Vagina (tissue), 2 donors: ENCODE measurements around the gene FNDC11. TPM values are rescaled to one million over a fixed set of nuclear protein-coding genes. Genes with fewer than 3 reads are reported as not detected.
"Not testable (repeated sequence)": the region's sequence is repeated elsewhere in the genome, so short reads cannot be mapped to it uniquely, and the experiment has no call there.

ENCODE experiments used
- DNase-seq, 2 donors: peaks; one replicate each; pipeline ENCODE4 v3.0.0-alpha.2; 2017; ENCODE audit errors: extremely low spot score in 2 of 2
- H3K27ac ChIP-seq: fragments of 200-600 bp; sonication (generic); one replicate; pipeline ENCODE4 v1.5.1; 2019
- H3K27me3 ChIP-seq: fragments of 200-600 bp; sonication (generic); one replicate; pipeline ENCODE4 v1.5.1; 2019
- H3K36me3 ChIP-seq, 2 donors: fragments of 200-600 bp; sonication (generic); one replicate each; pipeline ENCODE4 v1.5.1; 2017 to 2019
- H3K4me1 ChIP-seq: fragments of 200-600 bp; sonication (generic); one replicate; pipeline ENCODE4 v1.5.1; 2019
- H3K4me3 ChIP-seq, 2 donors: fragments of 200-600 bp; sonication (generic); 1 replicate in 1 of 2; 2 replicates in 1 of 2; pipeline ENCODE4 v1.5.1; 2016 to 2019
- H3K9me3 ChIP-seq: fragments of 200-600 bp; sonication (generic); one replicate; pipeline ENCODE4 v1.5.1; 2019
- POLR2A ChIP-seq, 2 donors: fragments of 450-650 bp; IDR thresholded peaks; one replicate each; pipeline ENCODE4 v1.6.1; 2017; ENCODE audit warnings: antibody characterized with exemption in 2 of 2, mild to moderate bottlenecking in 2 of 2, moderate library complexity in 2 of 2
- POLR2AphosphoS5 ChIP-seq, 2 donors: sonication (generic); formaldehyde crosslinking; IDR thresholded peaks; one replicate each; pipeline ENCODE4 v1.9.0; 2017; ENCODE audit warnings: antibody characterized with exemption in 2 of 2, mild to moderate bottlenecking in 2 of 2, low read depth in 1 of 2; ENCODE audit not compliant: insufficient read depth in 1 of 2
- intact Hi-C: fragments of 100-400 bp; cut with DNase I; formaldehyde crosslinking; loops from one replicate; pipeline ENCODE4 v1.15.1; 2023
- total RNA-seq: library from RNA; depleted of rRNA; stranded (reverse); fragments of >200 nt; gene quantifications from one replicate; pipeline ENCODE4 v1.2.3, GENCODE V29; 2016
- TF ChIP-seq, protein P1 (sequence below), 3 experiments: fragments of 450-650 bp in 2 of 3; fragments of 200-600 bp in 1 of 3; sonication (generic) in 1 of 3; IDR thresholded peaks; one replicate each; pipeline ENCODE4 v1.5.1; 2017 to 2019; ENCODE audit warnings: antibody characterized with exemption in 3 of 3, mild to moderate bottlenecking in 2 of 3, moderate library complexity in 2 of 3

FNDC11 gene
- total RNA-seq, 1 donor from 2014 or later, result not detected

- TF ChIP-seq, protein P1, sequence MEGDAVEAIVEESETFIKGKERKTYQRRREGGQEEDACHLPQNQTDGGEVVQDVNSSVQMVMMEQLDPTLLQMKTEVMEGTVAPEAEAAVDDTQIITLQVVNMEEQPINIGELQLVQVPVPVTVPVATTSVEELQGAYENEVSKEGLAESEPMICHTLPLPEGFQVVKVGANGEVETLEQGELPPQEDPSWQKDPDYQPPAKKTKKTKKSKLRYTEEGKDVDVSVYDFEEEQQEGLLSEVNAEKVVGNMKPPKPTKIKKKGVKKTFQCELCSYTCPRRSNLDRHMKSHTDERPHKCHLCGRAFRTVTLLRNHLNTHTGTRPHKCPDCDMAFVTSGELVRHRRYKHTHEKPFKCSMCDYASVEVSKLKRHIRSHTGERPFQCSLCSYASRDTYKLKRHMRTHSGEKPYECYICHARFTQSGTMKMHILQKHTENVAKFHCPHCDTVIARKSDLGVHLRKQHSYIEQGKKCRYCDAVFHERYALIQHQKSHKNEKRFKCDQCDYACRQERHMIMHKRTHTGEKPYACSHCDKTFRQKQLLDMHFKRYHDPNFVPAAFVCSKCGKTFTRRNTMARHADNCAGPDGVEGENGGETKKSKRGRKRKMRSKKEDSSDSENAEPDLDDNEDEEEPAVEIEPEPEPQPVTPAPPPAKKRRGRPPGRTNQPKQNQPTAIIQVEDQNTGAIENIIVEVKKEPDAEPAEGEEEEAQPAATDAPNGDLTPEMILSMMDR (IDR thresholded peaks at IDR 0.05), result no peak
- TF ChIP-seq POLR2AphosphoS5 (IDR thresholded peaks at IDR 0.05; ENCODE audit: insufficient read depth in 1 of 2, low read depth in 1 of 2) (no peak), POLR2A (IDR thresholded peaks at IDR 0.05) (no peak)
- Histone ChIP-seq H3K4me1 (no peaks in the 10 kb centered on the region), H3K36me3 (peaks cover 0 to 51% of the 10 kb centered on the region in 2 donors), H3K27ac (no peak overlapping the region), H3K4me3 (no peak overlapping the region), H3K9me3 (no peaks in the 10 kb centered on the region), H3K27me3 (no peaks in the 10 kb centered on the region)
- intact Hi-C loops, result no loop called here
- no peak for DNase-seq
Observed at GRCh38 chr20:63596423-63596822, 42.5 kb downstream of the FNDC11 start.

GRCh38 chr20:63597651-63598478, 43.9 kb downstream of the FNDC11 start:
- H3K27me3 ChIP-seq, result no peaks in the 10 kb centered on the region
- no peaks in the 10 kb centered on the region for H3K9me3 ChIP-seq
- DNase-seq, result no peak
- TF ChIP-seq, protein P1 (IDR thresholded peaks at IDR 0.05), result no peak
- no peak for TF ChIP-seq POLR2AphosphoS5 (IDR thresholded peaks at IDR 0.05; ENCODE audit: insufficient read depth in 1 of 2, low read depth in 1 of 2)
- no peak for TF ChIP-seq POLR2A (IDR thresholded peaks at IDR 0.05)
- H3K27ac ChIP-seq, result no peak overlapping the region
- H3K4me3 ChIP-seq, result no peak overlapping the region
- intact Hi-C loops, result no loop called here
- H3K4me1 ChIP-seq, result no peaks in the 10 kb centered on the region
- peaks cover 0 to 51% of the 10 kb centered on the region in 2 donors for H3K36me3 ChIP-seq

DNA sequence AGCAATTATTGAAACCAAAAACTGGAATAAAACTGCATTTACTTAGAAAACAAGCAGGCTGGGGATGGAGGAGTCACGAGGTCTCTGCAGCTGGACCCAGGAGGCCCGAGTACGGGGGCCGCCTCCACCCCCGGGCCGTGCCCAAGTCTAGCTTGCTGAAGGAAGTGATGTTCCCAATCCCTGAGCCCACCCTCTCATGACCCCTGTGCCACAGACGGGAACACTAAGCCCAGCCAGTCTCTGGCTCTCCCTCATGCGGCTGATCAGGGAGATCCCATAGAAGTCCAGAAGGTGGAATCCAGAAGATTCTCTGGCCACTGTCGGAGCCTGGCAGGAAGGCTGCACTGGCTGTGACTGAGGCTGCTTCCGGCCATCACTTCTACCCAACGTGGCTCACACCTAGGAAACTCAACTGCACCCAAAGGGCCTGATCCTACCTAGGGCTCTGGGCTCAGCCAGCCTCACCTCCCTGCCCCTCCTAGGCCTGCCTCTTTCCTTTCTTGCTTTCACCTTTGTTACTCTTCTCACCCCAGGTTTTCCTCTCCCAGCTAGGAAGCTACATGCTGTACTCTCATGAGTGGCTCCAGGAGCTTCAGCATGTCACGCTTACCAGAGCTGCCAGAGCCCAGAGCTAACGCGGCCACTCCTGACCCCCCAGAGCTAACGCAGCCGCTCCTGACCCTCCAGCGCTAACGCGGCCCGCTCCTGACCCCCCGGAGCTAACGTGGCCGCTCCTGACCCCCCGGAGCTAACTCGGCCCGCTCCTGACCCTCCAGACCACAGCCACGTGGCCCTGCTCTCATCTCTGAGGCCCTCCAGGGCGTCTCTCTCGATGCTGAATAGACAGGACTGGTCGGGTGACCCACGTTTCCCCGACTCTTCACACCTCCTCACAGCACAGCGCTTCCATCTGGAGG, 44.8 kb downstream of the FNDC11 start:
- Histone ChIP-seq H3K9me3 (no peaks in the 10 kb centered on the region), H3K27ac (no peak overlapping the region), H3K27me3 (no peaks in the 10 kb centered on the region), H3K4me1 (no peaks in the 10 kb centered on the region), H3K36me3 (peaks cover 0 to 46% of the 10 kb centered on the region in 2 donors), H3K4me3 (no peak overlapping the region)
- TF ChIP-seq POLR2A (IDR thresholded peaks at IDR 0.05) (no peak), POLR2AphosphoS5 (IDR thresholded peaks at IDR 0.05; ENCODE audit: insufficient read depth in 1 of 2, low read depth in 1 of 2) (no peak)
- TF ChIP-seq, protein P1 (IDR thresholded peaks at IDR 0.05), result no peak
- intact Hi-C loops, result no loop called here
- DNase-seq, result no peak

DNA sequence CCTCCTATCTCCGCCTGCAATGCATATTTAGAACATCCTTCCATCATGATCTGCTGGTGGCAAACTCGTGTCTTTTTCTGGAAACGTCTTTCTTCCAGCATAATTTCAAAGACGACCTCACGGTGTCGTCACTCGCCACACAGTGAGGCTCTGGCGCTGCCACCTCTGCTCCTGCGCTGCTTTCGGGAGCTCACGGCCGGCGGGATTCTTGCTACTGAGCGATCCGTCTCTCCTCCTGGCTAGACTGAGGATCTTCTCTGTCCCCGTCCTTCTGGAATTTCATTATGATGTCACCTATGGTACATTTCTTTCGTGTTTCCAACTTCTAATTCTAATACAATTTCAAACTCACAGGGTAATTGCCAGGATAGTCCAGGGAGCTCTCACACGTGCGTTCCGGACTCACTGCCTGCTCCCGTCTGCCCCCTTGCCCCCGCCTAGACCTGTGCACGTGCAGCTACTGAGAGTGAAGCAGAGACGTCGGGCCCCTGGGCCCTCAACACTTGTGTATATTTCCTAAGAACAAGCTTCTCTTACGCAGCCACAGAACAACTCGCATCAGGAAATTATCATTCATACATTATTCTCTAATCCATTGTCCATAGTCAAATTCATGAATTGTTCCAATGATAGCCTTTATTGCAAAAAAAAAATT, 45.6 kb downstream of the FNDC11 start:
- intact Hi-C loops, result no loop called here
- TF ChIP-seq, protein P1 (IDR thresholded peaks at IDR 0.05), result no peak
- TF ChIP-seq POLR2AphosphoS5 (IDR thresholded peaks at IDR 0.05; ENCODE audit: insufficient read depth in 1 of 2, low read depth in 1 of 2) (no peak), POLR2A (IDR thresholded peaks at IDR 0.05) (no peak)

GRCh38 chr20:63601679-63602078, 47.7 kb downstream of the FNDC11 start:
- intact Hi-C loops, H3K9me3 ChIP-seq, DNase-seq, H3K27ac ChIP-seq, H3K4me1 ChIP-seq, H3K4me3 ChIP-seq, H3K27me3 ChIP-seq: not testable (repeated sequence)
- H3K36me3 ChIP-seq, result peaks cover 0 to 32% of the 10 kb centered on the region in 2 donors

More for the DNA sequence above, 45.6 kb downstream of the FNDC11 start:
- no peak for DNase-seq
- no peak overlapping the region for H3K4me3 ChIP-seq
- peaks cover 0 to 46% of the 10 kb centered on the region in 2 donors for H3K36me3 ChIP-seq
- H3K27me3 ChIP-seq, result no peaks in the 10 kb centered on the region
- no peak overlapping the region for H3K27ac ChIP-seq
- H3K4me1 ChIP-seq, result no peaks in the 10 kb centered on the region
- no peaks in the 10 kb centered on the region for H3K9me3 ChIP-seq
